ENCODE data around the gene SHISAL1.

DNA sequence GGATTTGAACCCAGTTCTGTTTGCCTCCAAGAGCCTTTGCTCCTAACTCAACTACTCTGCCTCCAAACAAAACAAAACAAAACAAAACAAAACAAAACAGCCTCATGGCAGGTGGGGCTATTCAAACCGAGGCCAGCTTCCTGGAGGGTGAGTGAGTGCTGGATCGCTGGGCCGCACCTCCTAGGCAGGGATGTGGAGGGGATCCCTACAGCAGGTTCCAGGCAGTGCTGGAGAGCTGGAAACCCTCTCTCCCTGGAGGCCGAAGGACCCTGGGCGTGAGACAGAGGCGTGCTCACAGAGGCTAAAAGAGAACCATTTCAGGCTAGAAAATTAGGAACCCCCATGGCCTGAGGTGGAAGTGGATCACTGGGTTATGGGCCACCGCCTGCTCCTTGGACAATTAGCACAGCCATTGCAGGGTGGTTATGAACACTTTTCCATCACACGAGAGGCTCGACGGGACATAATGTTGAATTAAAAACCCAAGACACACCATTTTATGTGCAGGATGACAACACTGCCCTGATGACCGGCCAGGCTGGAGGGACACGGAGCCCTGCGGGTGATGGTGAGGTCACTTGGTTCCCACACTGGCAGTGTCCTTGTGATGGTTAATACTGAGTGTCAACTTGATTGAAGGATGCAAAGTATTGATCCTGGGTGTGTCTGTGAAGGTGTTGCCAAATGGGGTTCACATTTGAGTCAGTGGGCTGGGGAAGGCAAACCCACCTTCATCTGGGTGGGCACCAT, 35.2 kb downstream of the SHISAL1 start:
- TF ChIP-seq, protein P1, sequence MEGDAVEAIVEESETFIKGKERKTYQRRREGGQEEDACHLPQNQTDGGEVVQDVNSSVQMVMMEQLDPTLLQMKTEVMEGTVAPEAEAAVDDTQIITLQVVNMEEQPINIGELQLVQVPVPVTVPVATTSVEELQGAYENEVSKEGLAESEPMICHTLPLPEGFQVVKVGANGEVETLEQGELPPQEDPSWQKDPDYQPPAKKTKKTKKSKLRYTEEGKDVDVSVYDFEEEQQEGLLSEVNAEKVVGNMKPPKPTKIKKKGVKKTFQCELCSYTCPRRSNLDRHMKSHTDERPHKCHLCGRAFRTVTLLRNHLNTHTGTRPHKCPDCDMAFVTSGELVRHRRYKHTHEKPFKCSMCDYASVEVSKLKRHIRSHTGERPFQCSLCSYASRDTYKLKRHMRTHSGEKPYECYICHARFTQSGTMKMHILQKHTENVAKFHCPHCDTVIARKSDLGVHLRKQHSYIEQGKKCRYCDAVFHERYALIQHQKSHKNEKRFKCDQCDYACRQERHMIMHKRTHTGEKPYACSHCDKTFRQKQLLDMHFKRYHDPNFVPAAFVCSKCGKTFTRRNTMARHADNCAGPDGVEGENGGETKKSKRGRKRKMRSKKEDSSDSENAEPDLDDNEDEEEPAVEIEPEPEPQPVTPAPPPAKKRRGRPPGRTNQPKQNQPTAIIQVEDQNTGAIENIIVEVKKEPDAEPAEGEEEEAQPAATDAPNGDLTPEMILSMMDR (conservative IDR thresholded peaks at IDR 0.05; ENCODE audit: low read depth, low read length), result no peak
- no peak for TF ChIP-seq EZH2phosphoT487 (IDR thresholded peaks at IDR 0.05; ENCODE audit: borderline replicate concordance, low read length)
- no peak for TF ChIP-seq EZH2 (IDR thresholded peaks at IDR 0.05; ENCODE audit: low read length, unreplicated experiment)

All from PC-3 (cell line).